CD4-positive, alpha-beta T cell (primary cell): Measurements from ENCODE around the gene RPTOR. TPM values are rescaled to one million over a fixed set of nuclear protein-coding genes. Genes with fewer than 3 reads are reported as not detected.

Experiments used
- ATAC-seq: fragments of 200-7000 bp; cut with Tn5 transposase; one replicate; pipeline ENCODE4 v1.10.0; 2022; ENCODE audit warnings: mild to moderate bottlenecking; ENCODE audit not compliant: poor library complexity
- CTCF ChIA-PET: fragments of 350-600 bp; sonication (Branson Sonifier 250); formaldehyde crosslinking; loops from one replicate; lab custom pipeline; 2021; ENCODE audit warnings: antibody characterized with exemption, inconsistent platforms; lab: Charles Lee
- POLR2A ChIA-PET: fragments of 350-600 bp; sonication (Branson Sonifier 250); formaldehyde crosslinking; loops from one replicate; lab custom pipeline; 2021; ENCODE audit warnings: antibody characterized with exemption, inconsistent platforms; lab: Charles Lee
- DNase-seq, 14 experiments: peaks; one replicate each; pipeline ENCODE4 v3.0.0-alpha.2; 2013 to 2020; ENCODE audit warnings: mixed read lengths in 2 of 14
- H3K27ac ChIP-seq, 2 donors: one replicate each; pipeline versions ENCODE4 v1.5.1 to v1.7.0; 2013; ENCODE audit warnings: low read length in 2 of 2, low read depth in 1 of 2, mild to moderate bottlenecking in 1 of 2
- H3K27me3 ChIP-seq, 2 experiments: 1 replicate in 1 of 2; 2 replicates in 1 of 2; pipeline versions ENCODE4 v1.6.1 to v1.7.0; 2013; ENCODE audit warnings: low read length in 2 of 2, control low read depth in 1 of 2, mild to moderate bottlenecking in 1 of 2, moderate library complexity in 1 of 2; ENCODE audit not compliant: insufficient read depth in 2 of 2, control insufficient read depth in 1 of 2
- H3K36me3 ChIP-seq: one replicate; pipeline ENCODE4 v1.6.1; 2013; ENCODE audit warnings: low read length, control low read depth; ENCODE audit not compliant: insufficient read depth
- H3K4me1 ChIP-seq: one replicate; pipeline ENCODE4 v1.6.1; 2013; ENCODE audit warnings: low read length, control low read depth; ENCODE audit not compliant: insufficient read depth
- H3K4me3 ChIP-seq: one replicate; pipeline ENCODE4 v1.5.1; 2013; ENCODE audit warnings: mild to moderate bottlenecking, low read length, moderate library complexity
- H3K9me3 ChIP-seq, 2 experiments: 1 replicate in 1 of 2; 2 replicates in 1 of 2; pipeline versions ENCODE4 v1.6.1 to v1.7.0; 2013; ENCODE audit warnings: low read length in 2 of 2, mild to moderate bottlenecking in 2 of 2, control low read depth in 1 of 2, moderate library complexity in 1 of 2; ENCODE audit not compliant: control insufficient read depth in 1 of 2, insufficient read depth in 1 of 2
- H3K27ac Mint-ChIP-seq: one replicate; pipeline ENCODE4 v1.8.0; 2020; ENCODE audit warnings: mixed read lengths
- H3K27me3 Mint-ChIP-seq: one replicate; pipeline ENCODE4 v1.8.0; 2021; ENCODE audit warnings: mixed read lengths
- H3K36me3 Mint-ChIP-seq: one replicate; pipeline ENCODE4 v1.8.0; 2021; ENCODE audit warnings: low read depth, mixed read lengths
- H3K4me1 Mint-ChIP-seq: one replicate; pipeline ENCODE4 v1.8.0; 2021; ENCODE audit warnings: low read depth, mixed read lengths
- H3K4me3 Mint-ChIP-seq: one replicate; pipeline ENCODE4 v1.8.0; 2020; ENCODE audit warnings: mild to moderate bottlenecking, mixed read lengths
- H3K9me3 Mint-ChIP-seq: one replicate; pipeline ENCODE4 v1.8.0; 2020; ENCODE audit warnings: mixed read lengths
- intact Hi-C, 2 experiments: fragments of 100-400 bp; cut with DNase I in 1 of 2; cut with micrococcal nuclease in 1 of 2; formaldehyde crosslinking; loops; one replicate each; pipeline versions ENCODE4 v1.15.1 to v1.9.0; 2023 to 2025; cut with DNase I, micrococcal nuclease
- total RNA-seq, 174 experiments: library from RNA in 2 of 174; stranded (reverse) in 2 of 174; gene quantifications; one replicate each; pipeline ENCODE4 v1.2.3 and lab custom pipeline; 2021 to 2026
- TF ChIP-seq, protein P1 (sequence below): fragments of 200-600 bp; IDR thresholded peaks from one replicate; pipeline ENCODE4 v1.8.0; 2022; ENCODE audit warnings: antibody characterized with exemption, mild to moderate bottlenecking

The RPTOR gene
- total RNA-seq, 2 experiments from 2014 or later, result 45.0 to 47.1 TPM

DNA sequence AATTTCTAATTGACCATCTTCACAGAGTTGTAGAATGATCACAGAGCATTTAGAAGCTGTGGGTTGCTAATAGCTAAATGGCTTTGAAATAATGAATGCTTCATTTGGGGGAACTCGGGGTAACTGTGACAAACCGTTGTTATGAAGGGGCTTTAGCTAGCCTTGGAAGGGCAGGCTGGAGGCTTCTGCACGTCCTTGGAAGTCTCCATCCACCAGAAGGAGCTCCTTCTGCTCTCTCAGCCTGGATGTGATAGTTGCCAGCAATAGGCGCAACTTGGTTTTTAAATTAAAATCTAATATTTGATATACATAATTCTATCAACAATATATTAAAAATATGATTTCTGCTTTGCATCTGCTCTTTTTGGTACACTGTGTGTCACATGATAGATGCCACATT is 200.5 kb downstream of the RPTOR start:
- TF ChIP-seq, protein P1, sequence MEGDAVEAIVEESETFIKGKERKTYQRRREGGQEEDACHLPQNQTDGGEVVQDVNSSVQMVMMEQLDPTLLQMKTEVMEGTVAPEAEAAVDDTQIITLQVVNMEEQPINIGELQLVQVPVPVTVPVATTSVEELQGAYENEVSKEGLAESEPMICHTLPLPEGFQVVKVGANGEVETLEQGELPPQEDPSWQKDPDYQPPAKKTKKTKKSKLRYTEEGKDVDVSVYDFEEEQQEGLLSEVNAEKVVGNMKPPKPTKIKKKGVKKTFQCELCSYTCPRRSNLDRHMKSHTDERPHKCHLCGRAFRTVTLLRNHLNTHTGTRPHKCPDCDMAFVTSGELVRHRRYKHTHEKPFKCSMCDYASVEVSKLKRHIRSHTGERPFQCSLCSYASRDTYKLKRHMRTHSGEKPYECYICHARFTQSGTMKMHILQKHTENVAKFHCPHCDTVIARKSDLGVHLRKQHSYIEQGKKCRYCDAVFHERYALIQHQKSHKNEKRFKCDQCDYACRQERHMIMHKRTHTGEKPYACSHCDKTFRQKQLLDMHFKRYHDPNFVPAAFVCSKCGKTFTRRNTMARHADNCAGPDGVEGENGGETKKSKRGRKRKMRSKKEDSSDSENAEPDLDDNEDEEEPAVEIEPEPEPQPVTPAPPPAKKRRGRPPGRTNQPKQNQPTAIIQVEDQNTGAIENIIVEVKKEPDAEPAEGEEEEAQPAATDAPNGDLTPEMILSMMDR, result no peak
- H3K9me3 ChIP-seq, result no peaks in the 10 kb centered on the region
- peaks cover 5% of the 10 kb centered on the region for H3K36me3 ChIP-seq
- peaks cover 30% of the 10 kb centered on the region for H3K4me1 ChIP-seq
- DNase-seq, result no peak
- intact Hi-C loops, result no loop called here
- no peak for ATAC-seq
- no peaks in the 10 kb centered on the region for H3K27me3 Mint-ChIP-seq
- ChIA-PET POLR2A (interaction anchor here (1.2 kb wide), 1 partner anchor 38 kb away, joined by 3 read pairs; no protein-coding TSS in a partner anchor), CTCF (no interaction called here)
- H3K4me1 Mint-ChIP-seq, result peaks cover 49% of the 10 kb centered on the region
- H3K36me3 Mint-ChIP-seq, result no peaks in the 10 kb centered on the region
- no peak overlapping the region for H3K4me3 Mint-ChIP-seq
- H3K27ac Mint-ChIP-seq, result peak overlapping the region; percentile 69
- H3K4me3 ChIP-seq, result no peak overlapping the region
- H3K27ac ChIP-seq, result no peak overlapping the region
- H3K9me3 Mint-ChIP-seq, result no peaks in the 10 kb centered on the region
- no peaks in the 10 kb centered on the region for H3K27me3 ChIP-seq

- H3K9me3 ChIP-seq, result no peaks in the 10 kb centered on the region
- Mint-ChIP-seq H3K27me3 (no peaks in the 10 kb centered on the region), H3K27ac (no peak overlapping the region), H3K9me3 (no peaks in the 10 kb centered on the region), H3K4me3 (no peak overlapping the region), H3K4me1 (peaks cover 50% of the 10 kb centered on the region), H3K36me3 (peaks cover 6% of the 10 kb centered on the region)
- peaks cover 35% of the 10 kb centered on the region for H3K4me1 ChIP-seq
- no peak overlapping the region for H3K4me3 ChIP-seq
- no peak overlapping the region for H3K27ac ChIP-seq
- H3K36me3 ChIP-seq, result peaks cover 7% of the 10 kb centered on the region
- ChIA-PET CTCF (no interaction called here), POLR2A (no interaction called here)
- TF ChIP-seq, protein P1, result no peak
- ATAC-seq (no peak), DNase-seq (no peak)
- no peaks in the 10 kb centered on the region for H3K27me3 ChIP-seq
- intact Hi-C loops, result no loop called here
Observed at GRCh38 chr17:80746262-80746935, 201.8 kb downstream of the RPTOR start.

GRCh38 chr17:80747469-80747868 is 202.8 kb downstream of the RPTOR start:
- no peak for ATAC-seq
- no peaks in the 10 kb centered on the region for H3K9me3 Mint-ChIP-seq
- H3K27me3 ChIP-seq, result no peaks in the 10 kb centered on the region
- H3K4me3 Mint-ChIP-seq, result no peak overlapping the region
- peaks cover 32% of the 10 kb centered on the region for H3K4me1 ChIP-seq
- peaks cover 10% of the 10 kb centered on the region for H3K36me3 Mint-ChIP-seq
- H3K9me3 ChIP-seq, result no peaks in the 10 kb centered on the region
- H3K27me3 Mint-ChIP-seq, result no peaks in the 10 kb centered on the region
- ChIA-PET CTCF (no interaction called here), POLR2A (no interaction called here)
- TF ChIP-seq, protein P1, result no peak
- no peak overlapping the region for H3K4me3 ChIP-seq
- H3K27ac Mint-ChIP-seq, result peak overlapping the region; percentile 68
- peaks cover 50% of the 10 kb centered on the region for H3K4me1 Mint-ChIP-seq
- intact Hi-C loops, result no loop called here
- DNase-seq, result no peak
- H3K27ac ChIP-seq, result no peak overlapping the region
- H3K36me3 ChIP-seq, result peaks cover 7% of the 10 kb centered on the region
